Gastrocnemius medialis (tissue), 4 donors: Measurements from ENCODE around the gene PROZ.

ENCODE experiments used
- POLR2A ChIP-seq, 2 donors: fragments of 450-650 bp; IDR thresholded peaks; one replicate each; pipeline ENCODE4 v1.6.1; 2017; ENCODE audit warnings: antibody characterized with exemption in 2 of 2, mild to moderate bottlenecking in 2 of 2, moderate library complexity in 2 of 2
- TF ChIP-seq, protein P1 (sequence below), 5 experiments: fragments of 450-650 bp in 3 of 5; fragments of 200-600 bp in 2 of 5; sonication (generic) in 2 of 5; IDR thresholded peaks in 4 of 5; conservative IDR thresholded peaks in 1 of 5; 1 replicate in 4 of 5; 2 replicates in 1 of 5; pipeline ENCODE4 v1.5.1; 2016 to 2019; ENCODE audit warnings: antibody characterized with exemption in 5 of 5, mild to moderate bottlenecking in 3 of 5, moderate library complexity in 3 of 5

DNA sequence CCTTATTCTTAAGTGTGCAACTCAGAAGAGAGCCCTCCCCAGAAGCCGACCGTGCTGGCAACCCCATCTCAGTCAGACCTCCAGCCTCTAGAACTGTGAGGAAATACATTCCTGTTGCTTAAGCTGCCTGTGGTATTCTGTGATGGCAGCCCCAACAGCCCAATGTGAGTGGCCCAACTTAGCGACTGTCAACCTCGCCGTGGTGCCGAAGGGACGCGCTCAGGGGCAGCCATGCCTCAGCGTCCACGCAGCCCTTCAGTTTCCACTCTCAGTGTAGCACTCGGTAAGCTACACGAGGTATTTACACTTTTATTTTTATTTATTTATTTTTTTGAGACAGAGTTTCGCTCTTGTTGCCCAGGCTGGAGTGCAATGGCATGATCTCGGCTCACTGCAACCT is 18.4 kb downstream of the PROZ start:
- TF ChIP-seq, protein P1, sequence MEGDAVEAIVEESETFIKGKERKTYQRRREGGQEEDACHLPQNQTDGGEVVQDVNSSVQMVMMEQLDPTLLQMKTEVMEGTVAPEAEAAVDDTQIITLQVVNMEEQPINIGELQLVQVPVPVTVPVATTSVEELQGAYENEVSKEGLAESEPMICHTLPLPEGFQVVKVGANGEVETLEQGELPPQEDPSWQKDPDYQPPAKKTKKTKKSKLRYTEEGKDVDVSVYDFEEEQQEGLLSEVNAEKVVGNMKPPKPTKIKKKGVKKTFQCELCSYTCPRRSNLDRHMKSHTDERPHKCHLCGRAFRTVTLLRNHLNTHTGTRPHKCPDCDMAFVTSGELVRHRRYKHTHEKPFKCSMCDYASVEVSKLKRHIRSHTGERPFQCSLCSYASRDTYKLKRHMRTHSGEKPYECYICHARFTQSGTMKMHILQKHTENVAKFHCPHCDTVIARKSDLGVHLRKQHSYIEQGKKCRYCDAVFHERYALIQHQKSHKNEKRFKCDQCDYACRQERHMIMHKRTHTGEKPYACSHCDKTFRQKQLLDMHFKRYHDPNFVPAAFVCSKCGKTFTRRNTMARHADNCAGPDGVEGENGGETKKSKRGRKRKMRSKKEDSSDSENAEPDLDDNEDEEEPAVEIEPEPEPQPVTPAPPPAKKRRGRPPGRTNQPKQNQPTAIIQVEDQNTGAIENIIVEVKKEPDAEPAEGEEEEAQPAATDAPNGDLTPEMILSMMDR (IDR thresholded peaks at IDR 0.05 in 4 of 5, conservative IDR thresholded peaks at IDR 0.05 in 1 of 5): no peak
- no peak for TF ChIP-seq POLR2A (IDR thresholded peaks at IDR 0.05)
